Activated CD8-positive, alpha-beta memory T cell treated with anti-CD3 and anti-CD28 coated beads, Interleukin-2, amount 50 U/mL, for 1 hour (primary cell): ENCODE results near the gene HOXD11.

Experiments
- DNase-seq: peaks from one replicate; pipeline ENCODE4 v3.0.0-alpha.2; 2020; ENCODE audit errors: extremely low read depth

The HOXD11 gene

GRCh38 chr2:176131848-176132158, 24.7 kb downstream of the HOXD11 start:
- DNase-seq: no peak

- no peak for DNase-seq
These were observed 25.4 kb downstream of the HOXD11 start for GRCh38 chr2:176132205-176133171.

GRCh38 chr2:176133389-176133788, 26.3 kb downstream of the HOXD11 start:
- no peak for DNase-seq

GRCh38 chr2:176134035-176134434, 27.0 kb downstream of the HOXD11 start:
- DNase-seq: no peak

- DNase-seq: no peak
These were observed 28.0 kb downstream of the HOXD11 start for GRCh38 chr2:176135035-176135440.

- DNase-seq: no peak
These were observed 29.5 kb downstream of the HOXD11 start for GRCh38 chr2:176136374-176137251.

- DNase-seq: no peak
These were observed 30.1 kb downstream of the HOXD11 start for GRCh38 chr2:176137252-176137580.

- DNase-seq: no peak
These were observed 30.8 kb downstream of the HOXD11 start for GRCh38 chr2:176137906-176138305.

- DNase-seq: no peak
These were observed 31.4 kb downstream of the HOXD11 start for GRCh38 chr2:176138526-176138922.

GRCh38 chr2:176138923-176139660, 32.0 kb downstream of the HOXD11 start:
- no peak for DNase-seq

GRCh38 chr2:176139661-176140512, 32.8 kb downstream of the HOXD11 start:
- DNase-seq: no peak

- DNase-seq: no peak
These were observed 33.6 kb downstream of the HOXD11 start for GRCh38 chr2:176140513-176141317.

GRCh38 chr2:176142281-176142680, 35.2 kb downstream of the HOXD11 start:
- no peak for DNase-seq

- no peak for DNase-seq
These were observed 38.2 kb downstream of the HOXD11 start for GRCh38 chr2:176145085-176145969.

GRCh38 chr2:176146101-176146500, 39.0 kb downstream of the HOXD11 start:
- DNase-seq: no peak

- no peak for DNase-seq
These were observed 39.6 kb downstream of the HOXD11 start for GRCh38 chr2:176146645-176147044.

GRCh38 chr2:176147210-176147799, 40.2 kb downstream of the HOXD11 start:
- DNase-seq: no peak

GRCh38 chr2:176147800-176148496, 40.9 kb downstream of the HOXD11 start:
- no peak for DNase-seq
